ENCODE measurements around the gene JAM2. TPM values are rescaled to one million over a fixed set of nuclear protein-coding genes. Genes with fewer than 3 reads are reported as not detected.

Gene JAM2
- total RNA-seq, 1 experiment from 2014 or later, result 0.15 TPM

DNA sequence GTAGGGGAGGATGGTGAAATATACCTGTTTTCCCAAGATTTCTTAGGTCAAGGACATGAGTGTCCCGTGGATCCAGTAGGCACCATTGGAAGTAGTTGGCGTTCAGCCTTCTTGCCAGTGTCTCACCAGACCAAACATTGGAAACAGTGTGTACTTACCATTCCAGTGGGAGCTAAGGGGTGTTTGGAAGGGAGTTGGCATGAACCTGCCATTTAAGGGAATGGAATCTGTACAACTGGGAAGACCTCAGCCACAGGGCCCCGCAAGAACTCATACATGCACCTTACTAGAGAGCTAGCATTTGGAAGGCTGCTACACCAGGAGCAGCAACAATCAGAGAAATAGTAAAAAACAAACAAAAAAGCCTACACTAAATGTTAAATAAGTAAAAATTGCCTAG is 82.9 kb downstream of the JAM2 start:
- no peak overlapping the region for H3K4me3 ChIP-seq (replicated peaks in 1 of 2; ENCODE audit: low read depth in 1 of 2, low read length in 2 of 2)
- DNase-seq (ENCODE audit: low read depth, low spot score), result no peak
- peaks cover 21% of the 10 kb centered on the region for H3K79me2 ChIP-seq (ENCODE audit: insufficient read depth, low read length)
- no peaks in the 10 kb centered on the region; the same call in 1 of the 2 replicates for H4K20me1 ChIP-seq (ENCODE audit: insufficient read depth)
- no peak for ATAC-seq
- no peak overlapping the region for H3K4me2 ChIP-seq (ENCODE audit: low read length)
- BruUV-seq (replicated peaks), result no TSS peak
- H3K36me3 ChIP-seq (ENCODE audit: control insufficient read depth in 1 of 2, insufficient read depth in 2 of 2, low read length in 2 of 2), result peaks cover 26 to 35% of the 10 kb centered on the region in 2 experiments
- ChIA-PET RAD21 (ENCODE audit: low non-redundant PET in 1 of 2, low total read pairs in 2 of 2, uncharacterized antibody in 2 of 2, unreplicated experiment in 2 of 2) (no interaction called here), CTCF (interaction anchor here (1.3 kb wide), 1 partner anchor 10 kb away, joined by 3 read pairs; no protein-coding TSS in a partner anchor), POLR2A (no interaction called here)
- no peaks in the 10 kb centered on the region for H3K27me3 ChIP-seq (ENCODE audit: insufficient read depth, low read length)
- H3K9ac ChIP-seq (ENCODE audit: low read length), result no peak overlapping the region
- intact Hi-C loops (cut with micrococcal nuclease), result no loop called here
- no peak for TF ChIP-seq TCF7L2 (IDR thresholded peaks at IDR 0.05; ENCODE audit: borderline replicate concordance, extremely low read depth, insufficient read depth, insufficient read length)
- TF ChIP-seq SIN3A (IDR thresholded peaks at IDR 0.05; ENCODE audit: low read depth), result no peak
- TF ChIP-seq, protein P1, sequence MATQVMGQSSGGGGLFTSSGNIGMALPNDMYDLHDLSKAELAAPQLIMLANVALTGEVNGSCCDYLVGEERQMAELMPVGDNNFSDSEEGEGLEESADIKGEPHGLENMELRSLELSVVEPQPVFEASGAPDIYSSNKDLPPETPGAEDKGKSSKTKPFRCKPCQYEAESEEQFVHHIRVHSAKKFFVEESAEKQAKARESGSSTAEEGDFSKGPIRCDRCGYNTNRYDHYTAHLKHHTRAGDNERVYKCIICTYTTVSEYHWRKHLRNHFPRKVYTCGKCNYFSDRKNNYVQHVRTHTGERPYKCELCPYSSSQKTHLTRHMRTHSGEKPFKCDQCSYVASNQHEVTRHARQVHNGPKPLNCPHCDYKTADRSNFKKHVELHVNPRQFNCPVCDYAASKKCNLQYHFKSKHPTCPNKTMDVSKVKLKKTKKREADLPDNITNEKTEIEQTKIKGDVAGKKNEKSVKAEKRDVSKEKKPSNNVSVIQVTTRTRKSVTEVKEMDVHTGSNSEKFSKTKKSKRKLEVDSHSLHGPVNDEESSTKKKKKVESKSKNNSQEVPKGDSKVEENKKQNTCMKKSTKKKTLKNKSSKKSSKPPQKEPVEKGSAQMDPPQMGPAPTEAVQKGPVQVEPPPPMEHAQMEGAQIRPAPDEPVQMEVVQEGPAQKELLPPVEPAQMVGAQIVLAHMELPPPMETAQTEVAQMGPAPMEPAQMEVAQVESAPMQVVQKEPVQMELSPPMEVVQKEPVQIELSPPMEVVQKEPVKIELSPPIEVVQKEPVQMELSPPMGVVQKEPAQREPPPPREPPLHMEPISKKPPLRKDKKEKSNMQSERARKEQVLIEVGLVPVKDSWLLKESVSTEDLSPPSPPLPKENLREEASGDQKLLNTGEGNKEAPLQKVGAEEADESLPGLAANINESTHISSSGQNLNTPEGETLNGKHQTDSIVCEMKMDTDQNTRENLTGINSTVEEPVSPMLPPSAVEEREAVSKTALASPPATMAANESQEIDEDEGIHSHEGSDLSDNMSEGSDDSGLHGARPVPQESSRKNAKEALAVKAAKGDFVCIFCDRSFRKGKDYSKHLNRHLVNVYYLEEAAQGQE (IDR thresholded peaks at IDR 0.05; ENCODE audit: low read depth), result no peak
- no peak for TF ChIP-seq ZNF274 (IDR thresholded peaks at IDR 0.05; ENCODE audit: low read depth, low read length)
- TF ChIP-seq EZH2phosphoT487 (IDR thresholded peaks at IDR 0.05; ENCODE audit: borderline replicate concordance), result no peak
- TF ChIP-seq, protein P2, sequence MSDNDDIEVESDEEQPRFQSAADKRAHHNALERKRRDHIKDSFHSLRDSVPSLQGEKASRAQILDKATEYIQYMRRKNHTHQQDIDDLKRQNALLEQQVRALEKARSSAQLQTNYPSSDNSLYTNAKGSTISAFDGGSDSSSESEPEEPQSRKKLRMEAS (IDR thresholded peaks at IDR 0.05), result no peak
- TF ChIP-seq, protein P3, sequence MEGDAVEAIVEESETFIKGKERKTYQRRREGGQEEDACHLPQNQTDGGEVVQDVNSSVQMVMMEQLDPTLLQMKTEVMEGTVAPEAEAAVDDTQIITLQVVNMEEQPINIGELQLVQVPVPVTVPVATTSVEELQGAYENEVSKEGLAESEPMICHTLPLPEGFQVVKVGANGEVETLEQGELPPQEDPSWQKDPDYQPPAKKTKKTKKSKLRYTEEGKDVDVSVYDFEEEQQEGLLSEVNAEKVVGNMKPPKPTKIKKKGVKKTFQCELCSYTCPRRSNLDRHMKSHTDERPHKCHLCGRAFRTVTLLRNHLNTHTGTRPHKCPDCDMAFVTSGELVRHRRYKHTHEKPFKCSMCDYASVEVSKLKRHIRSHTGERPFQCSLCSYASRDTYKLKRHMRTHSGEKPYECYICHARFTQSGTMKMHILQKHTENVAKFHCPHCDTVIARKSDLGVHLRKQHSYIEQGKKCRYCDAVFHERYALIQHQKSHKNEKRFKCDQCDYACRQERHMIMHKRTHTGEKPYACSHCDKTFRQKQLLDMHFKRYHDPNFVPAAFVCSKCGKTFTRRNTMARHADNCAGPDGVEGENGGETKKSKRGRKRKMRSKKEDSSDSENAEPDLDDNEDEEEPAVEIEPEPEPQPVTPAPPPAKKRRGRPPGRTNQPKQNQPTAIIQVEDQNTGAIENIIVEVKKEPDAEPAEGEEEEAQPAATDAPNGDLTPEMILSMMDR (IDR thresholded peaks at IDR 0.05 in 2 of 3, conservative IDR thresholded peaks at IDR 0.05 in 1 of 3; ENCODE audit: borderline replicate concordance in 1 of 3, insufficient read depth in 1 of 3, low read depth in 2 of 3, low read length in 2 of 3), result no peak
- TF ChIP-seq, protein P4, sequence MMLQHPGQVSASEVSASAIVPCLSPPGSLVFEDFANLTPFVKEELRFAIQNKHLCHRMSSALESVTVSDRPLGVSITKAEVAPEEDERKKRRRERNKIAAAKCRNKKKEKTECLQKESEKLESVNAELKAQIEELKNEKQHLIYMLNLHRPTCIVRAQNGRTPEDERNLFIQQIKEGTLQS (IDR thresholded peaks at IDR 0.05), result no peak
- TF ChIP-seq YY1 (IDR thresholded peaks at IDR 0.05; ENCODE audit: extremely low read depth, insufficient replicate concordance, low read depth, low read length), result no peak
- no peak for TF ChIP-seq ELF1 (IDR thresholded peaks at IDR 0.05; ENCODE audit: borderline replicate concordance, low read depth)
- TF ChIP-seq, protein P5, sequence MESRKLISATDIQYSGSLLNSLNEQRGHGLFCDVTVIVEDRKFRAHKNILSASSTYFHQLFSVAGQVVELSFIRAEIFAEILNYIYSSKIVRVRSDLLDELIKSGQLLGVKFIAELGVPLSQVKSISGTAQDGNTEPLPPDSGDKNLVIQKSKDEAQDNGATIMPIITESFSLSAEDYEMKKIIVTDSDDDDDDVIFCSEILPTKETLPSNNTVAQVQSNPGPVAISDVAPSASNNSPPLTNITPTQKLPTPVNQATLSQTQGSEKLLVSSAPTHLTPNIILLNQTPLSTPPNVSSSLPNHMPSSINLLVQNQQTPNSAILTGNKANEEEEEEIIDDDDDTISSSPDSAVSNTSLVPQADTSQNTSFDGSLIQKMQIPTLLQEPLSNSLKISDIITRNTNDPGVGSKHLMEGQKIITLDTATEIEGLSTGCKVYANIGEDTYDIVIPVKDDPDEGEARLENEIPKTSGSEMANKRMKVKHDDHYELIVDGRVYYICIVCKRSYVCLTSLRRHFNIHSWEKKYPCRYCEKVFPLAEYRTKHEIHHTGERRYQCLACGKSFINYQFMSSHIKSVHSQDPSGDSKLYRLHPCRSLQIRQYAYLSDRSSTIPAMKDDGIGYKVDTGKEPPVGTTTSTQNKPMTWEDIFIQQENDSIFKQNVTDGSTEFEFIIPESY (IDR thresholded peaks at IDR 0.05; ENCODE audit: extremely low read depth, insufficient replicate concordance, low read length), result no peak
- no peak for TF ChIP-seq POLR2A (IDR thresholded peaks at IDR 0.05; ENCODE audit: borderline replicate concordance, extremely low read depth, insufficient read depth, insufficient read length)
- no peak for TF ChIP-seq ZFX (IDR thresholded peaks at IDR 0.05)
- no peak for TF ChIP-seq CBX3 (IDR thresholded peaks at IDR 0.05; ENCODE audit: low read depth)
- no peak for TF ChIP-seq RAD21 (IDR thresholded peaks at IDR 0.05; ENCODE audit: low read depth)
- TF ChIP-seq SP1 (IDR thresholded peaks at IDR 0.05; ENCODE audit: low read depth), result no peak
- TF ChIP-seq FOSL1 (IDR thresholded peaks at IDR 0.05; ENCODE audit: low read depth), result no peak
- no peak overlapping the region for H3K27ac ChIP-seq (ENCODE audit: low read depth, low read length)
- H2AFZ ChIP-seq (ENCODE audit: low read depth, low read length, poor library complexity, severe bottlenecking), result no peak overlapping the region
- no peaks in the 10 kb centered on the region for H3K9me3 ChIP-seq (ENCODE audit: control insufficient read depth in 1 of 2, insufficient read depth in 1 of 2, low read depth in 1 of 2, low read length in 2 of 2)
- H3K9me2 ChIP-seq (ENCODE audit: insufficient read depth), result no peaks in the 10 kb centered on the region
- no peaks in the 10 kb centered on the region for H3K4me1 ChIP-seq (ENCODE audit: control insufficient read depth in 1 of 2, insufficient read depth in 2 of 2, low read length in 2 of 2)

Data from HCT116 (cell line).